Ishikawa (cell line): Measurements from ENCODE around the gene TNFRSF19.

Experiments used
- CEBPB ChIP-seq: IDR thresholded peaks from 2 replicates; pipeline ENCODE4 v1.6.1; 2012
- CREB1 ChIP-seq: IDR thresholded peaks from 2 replicates; pipeline ENCODE4 v1.6.1; 2012; ENCODE audit warnings: low read depth
- EGR1 ChIP-seq: IDR thresholded peaks from 2 replicates; pipeline ENCODE4 v1.6.1; 2012
- EP300 ChIP-seq: IDR thresholded peaks from 2 replicates; pipeline ENCODE4 v1.6.1; 2012; ENCODE audit warnings: borderline replicate concordance
- FOXM1 ChIP-seq: IDR thresholded peaks from 2 replicates; pipeline ENCODE4 v1.6.1; 2012; ENCODE audit warnings: low read depth, borderline replicate concordance
- NFIC ChIP-seq: IDR thresholded peaks from 2 replicates; pipeline ENCODE4 v1.6.1; 2012
- RAD21 ChIP-seq: IDR thresholded peaks from 2 replicates; pipeline ENCODE4 v1.6.1; 2012; ENCODE audit warnings: low read depth
- TAF1 ChIP-seq: IDR thresholded peaks from 2 replicates; pipeline ENCODE4 v1.6.1; 2012; ENCODE audit warnings: low read depth, mild to moderate bottlenecking
- TCF12 ChIP-seq: IDR thresholded peaks from 2 replicates; pipeline ENCODE4 v1.6.1; 2012; ENCODE audit warnings: low read depth
- TEAD4 ChIP-seq: IDR thresholded peaks from 2 replicates; pipeline ENCODE4 v1.6.1; 2012
- YY1 ChIP-seq: IDR thresholded peaks from 2 replicates; pipeline ENCODE4 v1.6.1; 2012; ENCODE audit warnings: low read depth
- ZBTB7A ChIP-seq: IDR thresholded peaks from 2 replicates; pipeline ENCODE4 v1.6.1; 2012; ENCODE audit warnings: low read depth
- TF ChIP-seq, protein P1 (sequence below): IDR thresholded peaks from 2 replicates; pipeline ENCODE4 v1.6.1; 2012; ENCODE audit warnings: low read depth, mild to moderate bottlenecking
- TF ChIP-seq, protein P2 (sequence below): IDR thresholded peaks from 2 replicates; pipeline ENCODE4 v1.6.1; 2012
- TF ChIP-seq, protein P3 (sequence below): IDR thresholded peaks from 2 replicates; pipeline ENCODE4 v1.6.1; 2012

Gene TNFRSF19

DNA sequence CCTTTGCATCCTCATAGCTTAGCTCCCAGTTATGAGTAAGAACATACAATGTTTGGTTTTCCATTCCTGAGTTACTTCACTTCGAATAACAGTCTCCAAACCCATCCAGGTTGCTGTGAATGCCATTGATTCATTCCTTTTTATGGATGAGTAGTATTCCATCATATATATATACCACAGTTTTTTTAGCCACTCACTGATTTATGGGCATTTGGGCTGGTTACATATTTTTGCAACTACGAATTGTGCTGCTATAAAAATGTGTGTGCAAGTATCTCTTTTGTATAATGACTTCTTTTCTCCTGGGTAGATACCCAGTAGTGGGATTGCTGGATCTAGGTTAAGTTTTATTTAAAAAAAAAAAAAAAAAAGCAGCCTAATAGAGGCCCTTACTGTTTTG is 14.1 kb downstream of the TNFRSF19 start:
- TF ChIP-seq TCF12 (no peak), RAD21 (no peak), YY1 (no peak), EGR1 (no peak), CREB1 (no peak), CEBPB (no peak), EP300 (no peak), FOXM1 (no peak), TEAD4 (no peak), TAF1 (no peak)
- TF ChIP-seq, protein P1, sequence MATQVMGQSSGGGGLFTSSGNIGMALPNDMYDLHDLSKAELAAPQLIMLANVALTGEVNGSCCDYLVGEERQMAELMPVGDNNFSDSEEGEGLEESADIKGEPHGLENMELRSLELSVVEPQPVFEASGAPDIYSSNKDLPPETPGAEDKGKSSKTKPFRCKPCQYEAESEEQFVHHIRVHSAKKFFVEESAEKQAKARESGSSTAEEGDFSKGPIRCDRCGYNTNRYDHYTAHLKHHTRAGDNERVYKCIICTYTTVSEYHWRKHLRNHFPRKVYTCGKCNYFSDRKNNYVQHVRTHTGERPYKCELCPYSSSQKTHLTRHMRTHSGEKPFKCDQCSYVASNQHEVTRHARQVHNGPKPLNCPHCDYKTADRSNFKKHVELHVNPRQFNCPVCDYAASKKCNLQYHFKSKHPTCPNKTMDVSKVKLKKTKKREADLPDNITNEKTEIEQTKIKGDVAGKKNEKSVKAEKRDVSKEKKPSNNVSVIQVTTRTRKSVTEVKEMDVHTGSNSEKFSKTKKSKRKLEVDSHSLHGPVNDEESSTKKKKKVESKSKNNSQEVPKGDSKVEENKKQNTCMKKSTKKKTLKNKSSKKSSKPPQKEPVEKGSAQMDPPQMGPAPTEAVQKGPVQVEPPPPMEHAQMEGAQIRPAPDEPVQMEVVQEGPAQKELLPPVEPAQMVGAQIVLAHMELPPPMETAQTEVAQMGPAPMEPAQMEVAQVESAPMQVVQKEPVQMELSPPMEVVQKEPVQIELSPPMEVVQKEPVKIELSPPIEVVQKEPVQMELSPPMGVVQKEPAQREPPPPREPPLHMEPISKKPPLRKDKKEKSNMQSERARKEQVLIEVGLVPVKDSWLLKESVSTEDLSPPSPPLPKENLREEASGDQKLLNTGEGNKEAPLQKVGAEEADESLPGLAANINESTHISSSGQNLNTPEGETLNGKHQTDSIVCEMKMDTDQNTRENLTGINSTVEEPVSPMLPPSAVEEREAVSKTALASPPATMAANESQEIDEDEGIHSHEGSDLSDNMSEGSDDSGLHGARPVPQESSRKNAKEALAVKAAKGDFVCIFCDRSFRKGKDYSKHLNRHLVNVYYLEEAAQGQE, result no peak
- TF ChIP-seq, protein P2, sequence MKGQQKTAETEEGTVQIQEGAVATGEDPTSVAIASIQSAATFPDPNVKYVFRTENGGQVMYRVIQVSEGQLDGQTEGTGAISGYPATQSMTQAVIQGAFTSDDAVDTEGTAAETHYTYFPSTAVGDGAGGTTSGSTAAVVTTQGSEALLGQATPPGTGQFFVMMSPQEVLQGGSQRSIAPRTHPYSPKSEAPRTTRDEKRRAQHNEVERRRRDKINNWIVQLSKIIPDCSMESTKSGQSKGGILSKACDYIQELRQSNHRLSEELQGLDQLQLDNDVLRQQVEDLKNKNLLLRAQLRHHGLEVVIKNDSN, result no peak

DNA sequence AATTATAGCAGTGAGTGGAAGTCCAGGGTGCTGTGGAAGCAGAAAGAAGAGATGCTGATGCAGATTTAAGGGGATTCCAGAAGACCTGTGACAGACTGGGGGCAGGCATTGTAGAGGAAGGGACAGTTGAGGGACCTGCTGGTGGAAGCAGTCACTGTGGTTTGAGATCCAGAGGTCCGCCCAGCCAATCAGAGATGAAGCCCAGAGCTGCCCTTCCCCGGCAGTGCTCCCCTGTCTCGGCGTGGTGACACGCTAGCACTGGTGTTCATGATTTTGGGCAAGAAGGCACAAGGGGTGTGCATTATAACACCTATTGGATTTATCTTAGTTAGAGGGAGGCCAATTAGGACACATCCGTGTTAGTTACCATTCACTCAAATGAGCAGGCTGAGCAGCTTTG is 16.1 kb downstream of the TNFRSF19 start:
- TF ChIP-seq RAD21 (no peak), TCF12 (no peak), EP300 (no peak), CEBPB (no peak), EGR1 (no peak), CREB1 (no peak)
- TF ChIP-seq, protein P1, result no peak
- TF ChIP-seq, protein P3, sequence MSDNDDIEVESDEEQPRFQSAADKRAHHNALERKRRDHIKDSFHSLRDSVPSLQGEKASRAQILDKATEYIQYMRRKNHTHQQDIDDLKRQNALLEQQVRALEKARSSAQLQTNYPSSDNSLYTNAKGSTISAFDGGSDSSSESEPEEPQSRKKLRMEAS, result no peak

DNA sequence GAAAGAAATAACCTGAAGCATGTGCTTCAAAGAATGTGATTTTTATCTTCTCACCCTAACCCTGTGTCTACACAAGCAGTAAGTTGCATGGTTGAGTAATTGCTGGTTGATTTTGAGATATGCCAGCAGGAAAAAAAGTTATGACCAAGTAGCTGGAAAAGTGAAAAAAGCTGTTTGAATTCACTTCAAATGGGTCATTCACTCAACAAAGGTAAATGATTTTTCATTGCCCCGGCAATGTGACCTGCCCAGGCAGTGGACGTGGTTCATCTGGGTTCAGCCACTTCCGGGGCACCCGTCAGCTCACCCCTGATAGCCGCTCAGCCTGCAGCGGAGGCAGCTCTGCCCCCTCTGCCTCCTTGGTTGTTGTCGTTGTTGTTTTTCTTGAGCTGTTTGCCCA is 18.5 kb downstream of the TNFRSF19 start:
- TF ChIP-seq, protein P2, result no peak
- no peak for TF ChIP-seq YY1
- TF ChIP-seq EGR1, result no peak
- no peak for TF ChIP-seq RAD21
- TF ChIP-seq, protein P3, result no peak
- TF ChIP-seq TCF12, result no peak
- no peak for TF ChIP-seq NFIC
- no peak for TF ChIP-seq EP300
- TF ChIP-seq, protein P1, result no peak
- no peak for TF ChIP-seq CREB1
- no peak for TF ChIP-seq CEBPB
- TF ChIP-seq TAF1, result no peak
- no peak for TF ChIP-seq ZBTB7A
- no peak for TF ChIP-seq TEAD4
- no peak for TF ChIP-seq FOXM1

DNA sequence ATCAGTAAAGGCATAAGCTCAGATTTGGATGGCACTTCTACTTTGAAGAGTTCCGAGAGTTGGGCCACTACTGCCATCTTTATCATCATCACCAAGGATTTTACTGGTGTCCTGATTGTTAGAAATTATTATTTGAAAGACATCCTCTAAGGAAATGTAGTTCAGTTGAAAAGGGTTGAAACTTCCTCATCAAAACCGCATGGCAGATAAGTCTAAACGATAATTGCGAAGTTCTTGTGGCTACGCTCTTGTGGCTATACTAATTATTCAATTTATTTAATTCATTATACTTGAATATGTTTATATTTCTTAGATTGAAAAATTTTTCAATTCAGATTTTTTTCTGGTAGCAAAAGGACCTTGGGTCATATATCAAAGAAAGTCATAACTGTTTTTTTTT is 22.4 kb downstream of the TNFRSF19 start:
- TF ChIP-seq EP300, result no peak
- TF ChIP-seq CREB1, result no peak
- TF ChIP-seq, protein P1, result no peak
- TF ChIP-seq YY1, result no peak
- no peak for TF ChIP-seq ZBTB7A
- TF ChIP-seq, protein P2, result no peak
- TF ChIP-seq TCF12, result no peak
- TF ChIP-seq TEAD4, result no peak
- no peak for TF ChIP-seq NFIC
- TF ChIP-seq CEBPB, result no peak
